ENCODE data around the gene ADAMTS17. TPM values are rescaled to one million over a fixed set of nuclear protein-coding genes. Genes with fewer than 3 reads are reported as not detected.

The ADAMTS17 gene
- total RNA-seq, 1 experiment from 2014 or later = 4.2 TPM

- no peak overlapping the region for H2AFZ ChIP-seq (ENCODE audit: low read depth, low read length, poor library complexity, severe bottlenecking)
- no peaks in the 10 kb centered on the region for H3K9me3 ChIP-seq (ENCODE audit: control insufficient read depth in 1 of 2, insufficient read depth in 1 of 2, low read depth in 1 of 2, low read length in 2 of 2)
- no peaks in the 10 kb centered on the region for H3K4me1 ChIP-seq (ENCODE audit: control insufficient read depth in 1 of 2, insufficient read depth in 2 of 2, low read length in 2 of 2)
- H3K27me3 ChIP-seq (ENCODE audit: insufficient read depth, low read length) = no peaks in the 10 kb centered on the region
- no peaks in the 10 kb centered on the region for H4K20me1 ChIP-seq (ENCODE audit: insufficient read depth)
- TF ChIP-seq ZFX (IDR thresholded peaks at IDR 0.05) = no peak
- TF ChIP-seq, protein P1, sequence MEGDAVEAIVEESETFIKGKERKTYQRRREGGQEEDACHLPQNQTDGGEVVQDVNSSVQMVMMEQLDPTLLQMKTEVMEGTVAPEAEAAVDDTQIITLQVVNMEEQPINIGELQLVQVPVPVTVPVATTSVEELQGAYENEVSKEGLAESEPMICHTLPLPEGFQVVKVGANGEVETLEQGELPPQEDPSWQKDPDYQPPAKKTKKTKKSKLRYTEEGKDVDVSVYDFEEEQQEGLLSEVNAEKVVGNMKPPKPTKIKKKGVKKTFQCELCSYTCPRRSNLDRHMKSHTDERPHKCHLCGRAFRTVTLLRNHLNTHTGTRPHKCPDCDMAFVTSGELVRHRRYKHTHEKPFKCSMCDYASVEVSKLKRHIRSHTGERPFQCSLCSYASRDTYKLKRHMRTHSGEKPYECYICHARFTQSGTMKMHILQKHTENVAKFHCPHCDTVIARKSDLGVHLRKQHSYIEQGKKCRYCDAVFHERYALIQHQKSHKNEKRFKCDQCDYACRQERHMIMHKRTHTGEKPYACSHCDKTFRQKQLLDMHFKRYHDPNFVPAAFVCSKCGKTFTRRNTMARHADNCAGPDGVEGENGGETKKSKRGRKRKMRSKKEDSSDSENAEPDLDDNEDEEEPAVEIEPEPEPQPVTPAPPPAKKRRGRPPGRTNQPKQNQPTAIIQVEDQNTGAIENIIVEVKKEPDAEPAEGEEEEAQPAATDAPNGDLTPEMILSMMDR (IDR thresholded peaks at IDR 0.05 in 2 of 3, conservative IDR thresholded peaks at IDR 0.05 in 1 of 3; ENCODE audit: borderline replicate concordance in 1 of 3, insufficient read depth in 1 of 3, low read depth in 2 of 3, low read length in 2 of 3) = no peak
- H3K9me2 ChIP-seq (ENCODE audit: insufficient read depth) = no peaks in the 10 kb centered on the region
- POLR2A ChIA-PET = no interaction called here
- no peak overlapping the region for H3K4me3 ChIP-seq (replicated peaks in 1 of 2; ENCODE audit: low read depth in 1 of 2, low read length in 2 of 2)
- no peaks in the 10 kb centered on the region for H3K79me2 ChIP-seq (ENCODE audit: insufficient read depth, low read length)
- CTCF ChIA-PET = no interaction called here
- H3K4me2 ChIP-seq (ENCODE audit: low read length) = no peak overlapping the region
- H3K9ac ChIP-seq (ENCODE audit: low read length) = no peak overlapping the region
- intact Hi-C loops (cut with micrococcal nuclease) = no loop called here
- H3K27ac ChIP-seq (ENCODE audit: low read depth, low read length) = no peak overlapping the region
- no peak for DNase-seq (ENCODE audit: low read depth, low spot score)
- BruUV-seq (replicated peaks) = no TSS peak
- ATAC-seq = no peak
- RAD21 ChIA-PET (ENCODE audit: low non-redundant PET in 1 of 2, low total read pairs in 2 of 2, uncharacterized antibody in 2 of 2, unreplicated experiment in 2 of 2) = no interaction called here
- H3K36me3 ChIP-seq (ENCODE audit: control insufficient read depth in 1 of 2, insufficient read depth in 2 of 2, low read length in 2 of 2) = no peaks in the 10 kb centered on the region
Observed at GRCh38 chr15:100311833-100312476, 29.8 kb downstream of the ADAMTS17 start.

GRCh38 chr15:100311154-100311625, 30.6 kb downstream of the ADAMTS17 start:
- Histone ChIP-seq H3K79me2 (ENCODE audit: insufficient read depth, low read length) (no peaks in the 10 kb centered on the region), H2AFZ (ENCODE audit: low read depth, low read length, poor library complexity, severe bottlenecking) (no peak overlapping the region), H3K9ac (ENCODE audit: low read length) (no peak overlapping the region), H3K9me2 (ENCODE audit: insufficient read depth) (no peaks in the 10 kb centered on the region), H3K27me3 (ENCODE audit: insufficient read depth, low read length) (no peaks in the 10 kb centered on the region), H3K4me2 (ENCODE audit: low read length) (no peak overlapping the region), H3K9me3 (ENCODE audit: control insufficient read depth in 1 of 2, insufficient read depth in 1 of 2, low read depth in 1 of 2, low read length in 2 of 2) (no peaks in the 10 kb centered on the region), H3K4me1 (ENCODE audit: control insufficient read depth in 1 of 2, insufficient read depth in 2 of 2, low read length in 2 of 2) (no peaks in the 10 kb centered on the region), H3K27ac (ENCODE audit: low read depth, low read length) (no peak overlapping the region), H3K36me3 (ENCODE audit: control insufficient read depth in 1 of 2, insufficient read depth in 2 of 2, low read length in 2 of 2) (no peaks in the 10 kb centered on the region), H3K4me3 (replicated peaks in 1 of 2; ENCODE audit: low read depth in 1 of 2, low read length in 2 of 2) (no peak overlapping the region), H4K20me1 (ENCODE audit: insufficient read depth) (no peaks in the 10 kb centered on the region)
- no TSS peak for BruUV-seq (replicated peaks)
- ChIA-PET POLR2A (no interaction called here), RAD21 (ENCODE audit: low non-redundant PET in 1 of 2, low total read pairs in 2 of 2, uncharacterized antibody in 2 of 2, unreplicated experiment in 2 of 2) (no interaction called here), CTCF (no interaction called here)
- no peak for ATAC-seq
- no peak for DNase-seq (ENCODE audit: low read depth, low spot score)
- intact Hi-C loops (cut with micrococcal nuclease) = no loop called here
- no peak for TF ChIP-seq ZNF274 (IDR thresholded peaks at IDR 0.05; ENCODE audit: low read depth, low read length)
- TF ChIP-seq EZH2phosphoT487 (IDR thresholded peaks at IDR 0.05; ENCODE audit: borderline replicate concordance) = no peak
- TF ChIP-seq SP1 (IDR thresholded peaks at IDR 0.05; ENCODE audit: low read depth) = no peak
- TF ChIP-seq, protein P2, sequence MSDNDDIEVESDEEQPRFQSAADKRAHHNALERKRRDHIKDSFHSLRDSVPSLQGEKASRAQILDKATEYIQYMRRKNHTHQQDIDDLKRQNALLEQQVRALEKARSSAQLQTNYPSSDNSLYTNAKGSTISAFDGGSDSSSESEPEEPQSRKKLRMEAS (IDR thresholded peaks at IDR 0.05) = no peak
- TF ChIP-seq, protein P3, sequence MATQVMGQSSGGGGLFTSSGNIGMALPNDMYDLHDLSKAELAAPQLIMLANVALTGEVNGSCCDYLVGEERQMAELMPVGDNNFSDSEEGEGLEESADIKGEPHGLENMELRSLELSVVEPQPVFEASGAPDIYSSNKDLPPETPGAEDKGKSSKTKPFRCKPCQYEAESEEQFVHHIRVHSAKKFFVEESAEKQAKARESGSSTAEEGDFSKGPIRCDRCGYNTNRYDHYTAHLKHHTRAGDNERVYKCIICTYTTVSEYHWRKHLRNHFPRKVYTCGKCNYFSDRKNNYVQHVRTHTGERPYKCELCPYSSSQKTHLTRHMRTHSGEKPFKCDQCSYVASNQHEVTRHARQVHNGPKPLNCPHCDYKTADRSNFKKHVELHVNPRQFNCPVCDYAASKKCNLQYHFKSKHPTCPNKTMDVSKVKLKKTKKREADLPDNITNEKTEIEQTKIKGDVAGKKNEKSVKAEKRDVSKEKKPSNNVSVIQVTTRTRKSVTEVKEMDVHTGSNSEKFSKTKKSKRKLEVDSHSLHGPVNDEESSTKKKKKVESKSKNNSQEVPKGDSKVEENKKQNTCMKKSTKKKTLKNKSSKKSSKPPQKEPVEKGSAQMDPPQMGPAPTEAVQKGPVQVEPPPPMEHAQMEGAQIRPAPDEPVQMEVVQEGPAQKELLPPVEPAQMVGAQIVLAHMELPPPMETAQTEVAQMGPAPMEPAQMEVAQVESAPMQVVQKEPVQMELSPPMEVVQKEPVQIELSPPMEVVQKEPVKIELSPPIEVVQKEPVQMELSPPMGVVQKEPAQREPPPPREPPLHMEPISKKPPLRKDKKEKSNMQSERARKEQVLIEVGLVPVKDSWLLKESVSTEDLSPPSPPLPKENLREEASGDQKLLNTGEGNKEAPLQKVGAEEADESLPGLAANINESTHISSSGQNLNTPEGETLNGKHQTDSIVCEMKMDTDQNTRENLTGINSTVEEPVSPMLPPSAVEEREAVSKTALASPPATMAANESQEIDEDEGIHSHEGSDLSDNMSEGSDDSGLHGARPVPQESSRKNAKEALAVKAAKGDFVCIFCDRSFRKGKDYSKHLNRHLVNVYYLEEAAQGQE (IDR thresholded peaks at IDR 0.05; ENCODE audit: low read depth) = no peak
- TF ChIP-seq TCF7L2 (IDR thresholded peaks at IDR 0.05; ENCODE audit: borderline replicate concordance, extremely low read depth, insufficient read depth, insufficient read length) = no peak
- no peak for TF ChIP-seq SRF (IDR thresholded peaks at IDR 0.05; ENCODE audit: low read depth)
- TF ChIP-seq JUND (IDR thresholded peaks at IDR 0.05) = no peak
- TF ChIP-seq EZH2 (IDR thresholded peaks at IDR 0.05) = no peak
- no peak for TF ChIP-seq POLR2A (IDR thresholded peaks at IDR 0.05; ENCODE audit: borderline replicate concordance, extremely low read depth, insufficient read depth, insufficient read length)
- no peak for TF ChIP-seq CBX3 (IDR thresholded peaks at IDR 0.05; ENCODE audit: low read depth)
- TF ChIP-seq ATF3 (IDR thresholded peaks at IDR 0.05) = no peak
- no peak for TF ChIP-seq SIN3A (IDR thresholded peaks at IDR 0.05; ENCODE audit: low read depth)
- TF ChIP-seq YY1 (IDR thresholded peaks at IDR 0.05; ENCODE audit: extremely low read depth, insufficient replicate concordance, low read depth, low read length) = no peak

All from HCT116 (cell line).